ENCODE measurements around the gene TRPM3. TPM values are rescaled to one million over a fixed set of nuclear protein-coding genes. Genes with fewer than 3 reads are reported as not detected.

TRPM3 gene
- total RNA-seq, 1 donor: 0.72 TPM

GRCh38 chr9:70540016-70540415 lies 581.4 kb downstream of the TRPM3 start:
- no peak overlapping the region for H3K4me3 ChIP-seq (ENCODE audit: insufficient read depth, low read length)
- no peak overlapping the region for H3K27ac ChIP-seq (ENCODE audit: low read depth, low read length)
- H3K36me3 ChIP-seq (ENCODE audit: insufficient read depth, low read length): no peaks in the 10 kb centered on the region
- H3K4me2 ChIP-seq (ENCODE audit: insufficient read depth, low read length): no peak overlapping the region
- peak overlapping the region; percentile 9 for H2AFZ ChIP-seq (ENCODE audit: low read length)
- no peaks in the 10 kb centered on the region for H3K79me2 ChIP-seq (ENCODE audit: insufficient read depth, low read length)
- no peaks in the 10 kb centered on the region for H3K27me3 ChIP-seq (ENCODE audit: insufficient read depth, low read length)
- no peaks in the 10 kb centered on the region for H4K20me1 ChIP-seq (ENCODE audit: insufficient read depth, low read length)
- no peaks in the 10 kb centered on the region for H3K9me3 ChIP-seq (ENCODE audit: low read depth, low read length)
- peaks cover 18% of the 10 kb centered on the region for H3K4me1 ChIP-seq (ENCODE audit: insufficient read depth, low read length)
- no peak for TF ChIP-seq CTCF (IDR thresholded peaks at IDR 0.05; ENCODE audit: extremely low read depth, low read depth, low read length)
- DNase-seq (ENCODE audit: insufficient read length, low spot score, missing footprints): no peak

DNA sequence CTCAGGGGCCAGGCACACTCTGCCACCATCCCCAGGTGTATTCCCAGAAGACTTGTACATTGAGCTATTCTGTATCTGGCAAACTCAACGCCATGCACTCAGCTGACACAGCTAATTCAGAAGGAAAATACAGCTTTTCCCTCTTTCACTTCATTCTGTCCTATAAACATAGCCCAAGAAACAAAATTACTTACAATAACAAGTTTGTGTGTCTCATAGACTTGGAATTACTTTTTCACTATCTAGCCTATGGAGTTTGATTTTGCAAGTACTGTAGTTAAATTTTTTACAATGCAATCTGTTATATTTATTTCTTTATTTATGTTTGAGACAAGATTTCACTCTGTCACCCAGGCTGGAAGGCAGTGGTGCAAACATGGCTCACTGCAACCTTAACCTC lies 581.9 kb downstream of the TRPM3 start:
- Histone ChIP-seq H3K27me3 (ENCODE audit: insufficient read depth, low read length) (no peaks in the 10 kb centered on the region), H3K4me1 (ENCODE audit: insufficient read depth, low read length) (peaks cover 18% of the 10 kb centered on the region), H3K27ac (ENCODE audit: low read depth, low read length) (no peak overlapping the region), H3K9me3 (ENCODE audit: low read depth, low read length) (no peaks in the 10 kb centered on the region), H3K36me3 (ENCODE audit: insufficient read depth, low read length) (no peaks in the 10 kb centered on the region), H3K4me2 (ENCODE audit: insufficient read depth, low read length) (no peak overlapping the region), H2AFZ (ENCODE audit: low read length) (no peak overlapping the region), H4K20me1 (ENCODE audit: insufficient read depth, low read length) (no peaks in the 10 kb centered on the region), H3K79me2 (ENCODE audit: insufficient read depth, low read length) (no peaks in the 10 kb centered on the region), H3K4me3 (ENCODE audit: insufficient read depth, low read length) (no peak overlapping the region)
- no peak for TF ChIP-seq CTCF (IDR thresholded peaks at IDR 0.05; ENCODE audit: extremely low read depth, low read depth, low read length)
- DNase-seq (ENCODE audit: insufficient read length, low spot score, missing footprints): peak; percentile 85

DNA sequence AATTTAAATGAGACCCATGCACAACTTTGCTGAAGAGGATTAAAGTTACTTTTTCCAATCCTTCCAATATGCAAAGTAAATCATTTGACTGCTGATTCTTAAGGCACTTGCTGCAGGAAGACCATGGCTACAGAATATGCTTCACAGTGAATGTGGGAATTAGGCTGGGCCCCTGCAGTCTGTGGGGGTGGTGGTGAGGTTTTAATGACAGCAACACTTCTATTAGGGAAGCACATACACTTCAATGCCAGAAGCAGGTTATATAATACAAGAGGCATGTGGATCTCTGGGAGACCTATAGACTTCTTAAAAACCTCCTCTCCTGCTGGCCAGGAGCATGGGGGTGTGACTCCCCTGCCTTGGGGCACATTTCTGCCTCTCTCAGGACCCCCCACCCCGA lies 582.4 kb downstream of the TRPM3 start:
- no peak for DNase-seq (ENCODE audit: insufficient read length, low spot score, missing footprints)
- peaks cover 23% of the 10 kb centered on the region for H3K4me1 ChIP-seq (ENCODE audit: insufficient read depth, low read length)
- no peaks in the 10 kb centered on the region for H3K9me3 ChIP-seq (ENCODE audit: low read depth, low read length)
- H2AFZ ChIP-seq (ENCODE audit: low read length): no peak overlapping the region
- H4K20me1 ChIP-seq (ENCODE audit: insufficient read depth, low read length): no peaks in the 10 kb centered on the region
- H3K27me3 ChIP-seq (ENCODE audit: insufficient read depth, low read length): no peaks in the 10 kb centered on the region
- no peak for TF ChIP-seq CTCF (IDR thresholded peaks at IDR 0.05; ENCODE audit: extremely low read depth, low read depth, low read length)
- no peak overlapping the region for H3K27ac ChIP-seq (ENCODE audit: low read depth, low read length)
- no peaks in the 10 kb centered on the region for H3K36me3 ChIP-seq (ENCODE audit: insufficient read depth, low read length)
- H3K4me2 ChIP-seq (ENCODE audit: insufficient read depth, low read length): no peak overlapping the region
- H3K4me3 ChIP-seq (ENCODE audit: insufficient read depth, low read length): no peak overlapping the region
- H3K79me2 ChIP-seq (ENCODE audit: insufficient read depth, low read length): no peaks in the 10 kb centered on the region

DNA sequence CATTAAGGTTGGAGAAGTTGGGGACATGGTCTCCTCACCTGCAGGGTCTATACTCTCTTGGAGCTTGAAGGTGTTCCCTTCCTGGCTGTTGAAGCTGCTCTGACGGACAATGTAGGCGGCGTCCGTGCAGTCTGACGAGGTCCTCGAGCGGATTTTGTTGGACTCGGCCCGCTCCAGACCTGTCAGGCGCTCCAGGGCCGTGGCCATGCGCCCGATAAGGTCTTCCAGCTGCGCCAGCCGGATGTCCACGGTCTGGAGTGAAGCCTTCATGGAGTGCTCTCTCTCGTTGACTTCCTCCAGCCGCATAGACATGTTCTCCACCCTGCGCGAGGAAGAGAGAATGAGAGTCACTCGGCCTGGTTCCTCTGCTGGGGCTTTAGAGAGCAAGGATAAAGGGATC lies 584.3 kb downstream of the TRPM3 start:
- Histone ChIP-seq H3K27me3 (ENCODE audit: insufficient read depth, low read length) (no peaks in the 10 kb centered on the region), H3K4me3 (ENCODE audit: insufficient read depth, low read length) (no peak overlapping the region), H4K20me1 (ENCODE audit: insufficient read depth, low read length) (no peaks in the 10 kb centered on the region), H3K9me3 (ENCODE audit: low read depth, low read length) (no peaks in the 10 kb centered on the region), H3K79me2 (ENCODE audit: insufficient read depth, low read length) (no peaks in the 10 kb centered on the region), H2AFZ (ENCODE audit: low read length) (no peak overlapping the region), H3K4me1 (ENCODE audit: insufficient read depth, low read length) (peaks cover 30% of the 10 kb centered on the region), H3K4me2 (ENCODE audit: insufficient read depth, low read length) (no peak overlapping the region), H3K27ac (ENCODE audit: low read depth, low read length) (no peak overlapping the region), H3K36me3 (ENCODE audit: insufficient read depth, low read length) (no peaks in the 10 kb centered on the region)
- no peak for DNase-seq (ENCODE audit: insufficient read length, low spot score, missing footprints)
- TF ChIP-seq CTCF (IDR thresholded peaks at IDR 0.05; ENCODE audit: extremely low read depth, low read depth, low read length): no peak
